Suprapubic skin (tissue), 3 donors: Measurements from ENCODE around the gene OCIAD1.

Experiments
- EP300 ChIP-seq: sonication (generic); formaldehyde crosslinking; IDR thresholded peaks from one replicate; pipeline ENCODE4 v1.6.1; 2017; ENCODE audit warnings: antibody characterized with exemption
- POLR2A ChIP-seq, 2 donors: fragments of 450-650 bp; IDR thresholded peaks; one replicate each; pipeline ENCODE4 v1.6.1; 2017; ENCODE audit warnings: antibody characterized with exemption in 2 of 2, mild to moderate bottlenecking in 2 of 2, moderate library complexity in 2 of 2
- TF ChIP-seq, protein P1 (sequence below), 2 donors: fragments of 200-600 bp in 1 of 2; fragments of 450-650 bp in 1 of 2; sonication (generic) in 1 of 2; IDR thresholded peaks; one replicate each; pipeline ENCODE4 v1.5.1; 2016 to 2019; ENCODE audit warnings: antibody characterized with exemption in 2 of 2, mild to moderate bottlenecking in 1 of 2, moderate library complexity in 1 of 2

DNA sequence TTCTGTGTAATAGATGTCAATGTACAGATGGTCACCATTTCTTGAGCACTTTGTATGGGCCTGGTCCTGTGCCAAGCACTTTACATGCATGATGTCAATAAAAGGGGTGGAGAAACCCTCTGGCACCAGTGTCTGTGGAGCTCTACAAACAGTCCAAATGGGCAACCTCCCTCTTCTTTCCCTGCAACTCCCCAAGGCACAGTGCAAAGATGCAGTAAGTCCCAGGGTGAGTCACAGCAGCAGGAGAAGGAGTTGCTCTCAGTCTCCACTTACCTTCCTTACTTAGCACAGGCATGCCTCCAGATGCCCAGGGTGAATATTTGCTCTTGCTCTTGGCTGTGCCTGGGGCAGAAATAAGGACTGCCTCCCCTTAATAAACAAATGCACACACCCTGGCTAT, 71.4 kb downstream of the OCIAD1 start:
- TF ChIP-seq, protein P1, sequence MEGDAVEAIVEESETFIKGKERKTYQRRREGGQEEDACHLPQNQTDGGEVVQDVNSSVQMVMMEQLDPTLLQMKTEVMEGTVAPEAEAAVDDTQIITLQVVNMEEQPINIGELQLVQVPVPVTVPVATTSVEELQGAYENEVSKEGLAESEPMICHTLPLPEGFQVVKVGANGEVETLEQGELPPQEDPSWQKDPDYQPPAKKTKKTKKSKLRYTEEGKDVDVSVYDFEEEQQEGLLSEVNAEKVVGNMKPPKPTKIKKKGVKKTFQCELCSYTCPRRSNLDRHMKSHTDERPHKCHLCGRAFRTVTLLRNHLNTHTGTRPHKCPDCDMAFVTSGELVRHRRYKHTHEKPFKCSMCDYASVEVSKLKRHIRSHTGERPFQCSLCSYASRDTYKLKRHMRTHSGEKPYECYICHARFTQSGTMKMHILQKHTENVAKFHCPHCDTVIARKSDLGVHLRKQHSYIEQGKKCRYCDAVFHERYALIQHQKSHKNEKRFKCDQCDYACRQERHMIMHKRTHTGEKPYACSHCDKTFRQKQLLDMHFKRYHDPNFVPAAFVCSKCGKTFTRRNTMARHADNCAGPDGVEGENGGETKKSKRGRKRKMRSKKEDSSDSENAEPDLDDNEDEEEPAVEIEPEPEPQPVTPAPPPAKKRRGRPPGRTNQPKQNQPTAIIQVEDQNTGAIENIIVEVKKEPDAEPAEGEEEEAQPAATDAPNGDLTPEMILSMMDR (IDR thresholded peaks at IDR 0.05), result no peak
- TF ChIP-seq POLR2A (IDR thresholded peaks at IDR 0.05), result no peak
- TF ChIP-seq EP300, result no peak
